HCT116 (cell line): ENCODE measurements around the gene RACGAP1. TPM values are rescaled to one million over a fixed set of nuclear protein-coding genes. Genes with fewer than 3 reads are reported as not detected.
A peak's percentile ranks its signal among the peaks of the same experiment; 100 is the strongest.

Experiments
- ATAC-seq: fragments of 200-7000 bp; cut with Tn5 transposase; 2 replicates; pipeline ENCODE4 v1.9.1; 2020; ENCODE audit warnings: mild to moderate bottlenecking, moderate library complexity
- Bru-seq: library from RNA; stranded (reverse); fragments of 400-500 nt; gene quantifications from one replicate; lab custom pipeline; 2021; lab: Mats Ljungman, UMichigan
- BruChase-seq, 2 experiments: library from RNA; stranded (reverse); fragments of 400-500 nt; gene quantifications; one replicate each; lab custom pipeline; 2021; lab: Mats Ljungman, UMichigan
- BruUV-seq: library from RNA; stranded (reverse); fragments of 400-500 nt; replicated peaks from 2 replicates; lab custom pipeline; 2021; lab: Mats Ljungman, UMichigan
- CTCF ChIA-PET: fragments of 300-600 bp; sonication (Branson Sonifier 250); formaldehyde crosslinking; loops from one replicate; lab custom pipeline; 2021; ENCODE audit warnings: antibody characterized with exemption; lab: Charles Lee
- POLR2A ChIA-PET: fragments of 300-600, 350-600 bp; sonication (Branson Sonifier 250); formaldehyde crosslinking; loops from one replicate; lab custom pipeline; 2021; ENCODE audit warnings: antibody characterized with exemption; lab: Charles Lee
- RAD21 ChIA-PET, 2 experiments: fragments of 300-600 bp; sonication (Branson Sonifier 250); formaldehyde crosslinking; loops; one replicate each; lab custom pipeline; 2023; ENCODE audit warnings: low total read pairs in 2 of 2; ENCODE audit not compliant: uncharacterized antibody in 2 of 2, unreplicated experiment in 2 of 2, low non-redundant PET in 1 of 2; lab: Charles Lee
- DNase-seq: peaks from one replicate; pipeline ENCODE4 v3.0.0-alpha.2; 2010; ENCODE audit warnings: low read depth, low spot score
- H2AFZ ChIP-seq: fragments of 200-600 bp; shearing (Covaris generic), sonication (generic); 2 replicates; pipeline ENCODE4 v1.6.1; 2017; ENCODE audit warnings: low read depth, mixed run types, mixed read lengths, antibody characterized with exemption, low read length; ENCODE audit not compliant: poor library complexity, severe bottlenecking
- H3K27ac ChIP-seq: 2 replicates; pipeline ENCODE4 v1.5.1; 2012; ENCODE audit warnings: low read depth, low read length
- H3K27me3 ChIP-seq: fragments of 200-600 bp; sonication (generic); 2 replicates; pipeline ENCODE4 v1.6.1; 2016; ENCODE audit warnings: mixed run types, low read length, mixed read lengths; ENCODE audit not compliant: insufficient read depth
- H3K36me3 ChIP-seq, 2 experiments: fragments of 200-500 bp in 1 of 2; fragments of 200-600 bp in 1 of 2; sonication (Bioruptor generic) in 1 of 2; sonication (generic) in 1 of 2; 2 replicates each; pipeline versions ENCODE4 v1.5.1 to v1.6.1; 2014 to 2016; ENCODE audit warnings: low read length in 2 of 2, inconsistent platforms in 1 of 2, mixed read lengths in 1 of 2, mixed run types in 1 of 2; ENCODE audit not compliant: insufficient read depth in 2 of 2, control insufficient read depth in 1 of 2
- H3K4me1 ChIP-seq, 2 experiments: fragments of 200-600 bp in 1 of 2; sonication (generic) in 1 of 2; 2 replicates each; pipeline versions ENCODE4 v1.5.1 to v1.6.1; 2012 to 2017; ENCODE audit warnings: low read length in 2 of 2, inconsistent platforms in 1 of 2, mild to moderate bottlenecking in 1 of 2, mixed read lengths in 1 of 2, mixed run types in 1 of 2, moderate library complexity in 1 of 2; ENCODE audit not compliant: insufficient read depth in 2 of 2, control insufficient read depth in 1 of 2
- H3K4me2 ChIP-seq: fragments of 200-600 bp; sonication (generic); 2 replicates; pipeline ENCODE4 v1.6.1; 2017; ENCODE audit warnings: mixed run types, low read length, mixed read lengths
- H3K4me3 ChIP-seq, 2 experiments: fragments of 200-600 bp in 1 of 2; sonication (generic) in 1 of 2; replicated peaks in 1 of 2; 2 replicates each; pipeline ENCODE4 v1.5.1; 2011 to 2016; ENCODE audit warnings: low read length in 2 of 2, control low read depth in 1 of 2, low read depth in 1 of 2, mild to moderate bottlenecking in 1 of 2, mixed read lengths in 1 of 2, mixed run types in 1 of 2
- H3K79me2 ChIP-seq: fragments of 200-600 bp; sonication (generic); 2 replicates; pipeline ENCODE4 v1.6.1; 2017; ENCODE audit warnings: mild to moderate bottlenecking, mixed run types, low read length, moderate library complexity, mixed read lengths; ENCODE audit not compliant: insufficient read depth
- H3K9ac ChIP-seq: fragments of 200-600 bp; sonication (generic); 2 replicates; pipeline ENCODE4 v1.6.1; 2016; ENCODE audit warnings: low read length, mixed read lengths
- H3K9me2 ChIP-seq: fragments of 200-600 bp; sonication (generic), shearing (Covaris generic); 2 replicates; pipeline ENCODE4 v1.6.1; 2017; ENCODE audit warnings: mixed run types, mild to moderate bottlenecking, moderate library complexity; ENCODE audit not compliant: insufficient read depth
- H3K9me3 ChIP-seq, 2 experiments: fragments of 200-500 bp in 1 of 2; fragments of 200-600 bp in 1 of 2; sonication (Bioruptor generic) in 1 of 2; sonication (generic) in 1 of 2; 2 replicates each; pipeline ENCODE4 v1.6.1; 2014 to 2017; ENCODE audit warnings: low read length in 2 of 2, mixed read lengths in 2 of 2, inconsistent platforms in 1 of 2, low read depth in 1 of 2, mild to moderate bottlenecking in 1 of 2, mixed run types in 1 of 2, moderate library complexity in 1 of 2; ENCODE audit not compliant: control insufficient read depth in 1 of 2, insufficient read depth in 1 of 2
- H4K20me1 ChIP-seq: fragments of 200-600 bp; sonication (generic), shearing (Covaris generic); 2 replicates; pipeline ENCODE4 v1.6.1; 2017; ENCODE audit warnings: mixed run types, mild to moderate bottlenecking, moderate library complexity; ENCODE audit not compliant: insufficient read depth
- CBX3 ChIP-seq: IDR thresholded peaks from 2 replicates; pipeline ENCODE4 v1.6.1; 2012; ENCODE audit warnings: low read depth
- CEBPB ChIP-seq: IDR thresholded peaks from 2 replicates; pipeline ENCODE4 v1.6.1; 2012; ENCODE audit warnings: low read depth
- EGR1 ChIP-seq: IDR thresholded peaks from 2 replicates; pipeline ENCODE4 v1.6.1; 2012; ENCODE audit warnings: low read depth
- ELF1 ChIP-seq: IDR thresholded peaks from 2 replicates; pipeline ENCODE4 v1.6.1; 2012; ENCODE audit warnings: low read depth, borderline replicate concordance
- EZH2 ChIP-seq: fragments of 200-600 bp; sonication (generic); IDR thresholded peaks from 2 replicates; pipeline ENCODE4 v1.6.1; 2017; ENCODE audit warnings: antibody characterized with exemption, mixed run types
- FOSL1 ChIP-seq: IDR thresholded peaks from 2 replicates; pipeline ENCODE4 v1.6.1; 2012; ENCODE audit warnings: low read depth
- JUND ChIP-seq: IDR thresholded peaks from 2 replicates; pipeline ENCODE4 v1.6.1; 2012
- POLR2A ChIP-seq: IDR thresholded peaks from 2 replicates; pipeline ENCODE4 v1.7.0; 2011; ENCODE audit warnings: borderline replicate concordance; ENCODE audit not compliant: insufficient read depth, insufficient read length; ENCODE audit errors: extremely low read depth
- POLR2AphosphoS5 ChIP-seq: IDR thresholded peaks from 2 replicates; pipeline ENCODE4 v1.6.1; 2011; ENCODE audit warnings: mild to moderate bottlenecking, low read depth, low read length, moderate library complexity
- RAD21 ChIP-seq: IDR thresholded peaks from 2 replicates; pipeline ENCODE4 v1.6.1; 2012; ENCODE audit warnings: low read depth, mild to moderate bottlenecking
- SIN3A ChIP-seq: IDR thresholded peaks from 2 replicates; pipeline ENCODE4 v1.6.1; 2012; ENCODE audit warnings: low read depth
- SP1 ChIP-seq: IDR thresholded peaks from 2 replicates; pipeline ENCODE4 v1.6.1; 2012; ENCODE audit warnings: low read depth
- SRF ChIP-seq: IDR thresholded peaks from 2 replicates; pipeline ENCODE4 v1.6.1; 2012; ENCODE audit warnings: low read depth
- TCF7L2 ChIP-seq: IDR thresholded peaks from 2 replicates; pipeline ENCODE4 v1.7.0; 2011; ENCODE audit warnings: borderline replicate concordance, inconsistent platforms; ENCODE audit not compliant: insufficient read depth, insufficient read length; ENCODE audit errors: extremely low read depth
- ZFX ChIP-seq: fragments of 450-650 bp; IDR thresholded peaks from 2 replicates; pipeline ENCODE4 v1.6.1; 2017
- ZNF274 ChIP-seq: fragments of 200-500 bp; sonication (Bioruptor generic); IDR thresholded peaks from 2 replicates; pipeline ENCODE4 v1.6.1; 2014; ENCODE audit warnings: mild to moderate bottlenecking, low read depth, low read length, inconsistent platforms
- intact Hi-C: fragments of 100-400 bp; cut with micrococcal nuclease; formaldehyde crosslinking; loops from 2 replicates; pipeline ENCODE4 v1.10.0; 2022
- long read RNA-seq: library from polyadenylated mRNA; unstranded; transcript quantifications from one replicate; pipeline ENCODE4 v2.0.0, GENCODE V29; 2021; ENCODE audit not compliant: unreplicated experiment
- polyA plus RNA-seq: library from polyadenylated mRNA; unstranded; fragments of >200 nt; gene quantifications from 2 replicates; pipeline ENCODE4 v1.2.1, GENCODE V29; 2012; ENCODE audit warnings: missing spikeins
- total RNA-seq: library from RNA; stranded (reverse); gene quantifications from one replicate; pipeline ENCODE4 v1.2.1, GENCODE V29; 2021; ENCODE audit not compliant: unreplicated experiment
- TF ChIP-seq, protein P1 (sequence below): IDR thresholded peaks from 2 replicates; pipeline ENCODE4 v1.6.1; 2011; ENCODE audit warnings: mild to moderate bottlenecking, low read length, moderate library complexity; ENCODE audit not compliant: insufficient replicate concordance; ENCODE audit errors: extremely low read depth
- TF ChIP-seq, protein P2 (sequence below): IDR thresholded peaks from 2 replicates; pipeline ENCODE4 v1.6.1; 2012; ENCODE audit warnings: low read depth

The RACGAP1 gene, protein sequence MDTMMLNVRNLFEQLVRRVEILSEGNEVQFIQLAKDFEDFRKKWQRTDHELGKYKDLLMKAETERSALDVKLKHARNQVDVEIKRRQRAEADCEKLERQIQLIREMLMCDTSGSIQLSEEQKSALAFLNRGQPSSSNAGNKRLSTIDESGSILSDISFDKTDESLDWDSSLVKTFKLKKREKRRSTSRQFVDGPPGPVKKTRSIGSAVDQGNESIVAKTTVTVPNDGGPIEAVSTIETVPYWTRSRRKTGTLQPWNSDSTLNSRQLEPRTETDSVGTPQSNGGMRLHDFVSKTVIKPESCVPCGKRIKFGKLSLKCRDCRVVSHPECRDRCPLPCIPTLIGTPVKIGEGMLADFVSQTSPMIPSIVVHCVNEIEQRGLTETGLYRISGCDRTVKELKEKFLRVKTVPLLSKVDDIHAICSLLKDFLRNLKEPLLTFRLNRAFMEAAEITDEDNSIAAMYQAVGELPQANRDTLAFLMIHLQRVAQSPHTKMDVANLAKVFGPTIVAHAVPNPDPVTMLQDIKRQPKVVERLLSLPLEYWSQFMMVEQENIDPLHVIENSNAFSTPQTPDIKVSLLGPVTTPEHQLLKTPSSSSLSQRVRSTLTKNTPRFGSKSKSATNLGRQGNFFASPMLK
- total RNA-seq (147 TPM), Bru-seq, nascent RNA (percentile 86 among the genes with signal in this experiment), BruChase-seq, experiment 1, labeled RNA remaining after a 6-hour chase (percentile 91 among the genes with signal in this experiment), BruChase-seq, experiment 2, labeled RNA remaining after a 2-hour chase (percentile 88 among the genes with signal in this experiment)
- polyA plus RNA-seq = 132 and 143 TPM in 2 replicates
- long read RNA-seq, transcript RACGAP1-201 (17 exons, 3,073 nt) = major isoform, 6 of 32 reads
- long read RNA-seq, partial matches to known transcripts = 3 of 32 reads
- long read RNA-seq, other reads (novel, unspliced or antisense) = 20 of 32 reads

DNA sequence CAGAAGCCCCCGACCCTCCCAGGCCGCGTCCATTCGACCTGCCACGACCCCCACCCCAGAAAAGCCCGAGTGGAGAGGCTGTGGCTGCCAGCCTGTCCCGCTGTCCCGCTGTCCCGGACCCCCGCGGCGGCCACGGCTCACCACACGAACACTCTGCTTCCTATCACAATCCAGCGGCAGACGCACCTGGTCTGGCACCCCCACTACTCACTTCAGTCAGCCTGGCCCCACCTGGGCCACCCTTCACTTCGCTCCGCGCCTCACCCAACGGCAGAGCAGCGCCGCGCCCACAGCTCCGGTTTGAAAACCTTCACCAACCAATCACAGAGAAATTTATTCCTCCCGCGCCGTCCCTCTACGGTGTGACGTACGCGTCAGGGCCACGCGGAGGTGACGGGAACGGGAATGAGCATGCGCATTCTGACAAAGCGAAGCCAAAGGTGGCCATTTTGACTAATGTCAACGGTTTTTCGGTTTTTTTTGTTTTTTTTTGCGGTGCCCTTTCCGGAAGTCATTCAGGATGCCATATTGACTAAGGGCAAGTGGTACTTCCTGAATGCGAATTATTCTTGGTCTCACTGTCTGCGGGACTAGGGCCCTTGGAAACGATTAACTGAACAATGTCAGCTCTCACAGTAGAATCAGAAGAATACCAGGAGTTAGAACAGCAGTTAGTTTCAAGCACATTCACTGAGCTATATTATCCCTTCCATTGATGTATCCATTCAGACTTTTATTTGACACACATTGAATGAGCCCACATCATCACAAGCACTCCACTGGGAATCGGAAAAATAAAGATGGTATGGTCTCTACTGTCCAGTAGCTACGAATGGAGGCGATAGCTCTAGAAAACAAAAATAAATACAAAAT, at the start of gene RACGAP1:
Gene RACGAP1, minus strand, starts transcription at position 308 of the 873 bp plus-strand sequence. CDS start 8,779 bp downstream, outside the sequence.
- ATAC-seq = peak; percentile 98
- Histone ChIP-seq H3K4me3 (peak within 1 kb of the TSS; percentile 61 to 95), H3K9ac (peak within 1 kb of the TSS; percentile 98), H3K36me3 (peaks cover 2 to 13% of the 10 kb centered on the region in 2 experiments; a peak in 2 of 4 replicates), H2AFZ (peak within 1 kb of the TSS; percentile 75), H3K9me3 (no peaks in the 10 kb centered on the region), H3K4me2 (peak within 1 kb of the TSS; percentile 68), H3K27ac (peak within 1 kb of the TSS; percentile 71), H3K79me2 (peaks cover 49% of the 10 kb centered on the region), H4K20me1 (no peaks in the 10 kb centered on the region), H3K4me1 (peaks cover 11 to 20% of the 10 kb centered on the region in 2 experiments), H3K9me2 (peaks cover 3% of the 10 kb centered on the region; the same call in 1 of the 2 replicates), H3K27me3 (no peaks in the 10 kb centered on the region)
- RAD21 ChIA-PET = no interaction called here
- BruUV-seq = TSS peak; percentile 62
- CTCF ChIA-PET = interaction anchor here (1.6 to 1.7 kb wide), 2 partner anchors 14 to 58 kb away, joined by 4 to 13 read pairs; no protein-coding TSS in a partner anchor
- intact Hi-C loops = no loop called here
- POLR2A ChIA-PET = interaction anchor here (1.3 kb wide), 1 partner anchor 47 kb away, joined by 3 read pairs; no protein-coding TSS in a partner anchor
- peak; percentile 98 for DNase-seq
- TF ChIP-seq SRF (no peak), RAD21 (no peak), EGR1 (peak; percentile 86), CBX3 (0 out of 2 replicates have a peak, but pooled peaks have one; percentile 8), POLR2A (peak; percentile 42), JUND (no peak), ZFX (no peak; the same call in 1 of the 2 replicates), ELF1 (peak; percentile 92), SP1 (peak; percentile 83), CEBPB (no peak), ZNF274 (no peak), TCF7L2 (peak; percentile 74), EZH2 (no peak), POLR2AphosphoS5 (peak; percentile 83), FOSL1 (no peak), SIN3A (peak; percentile 84)
- TF ChIP-seq, protein P1, sequence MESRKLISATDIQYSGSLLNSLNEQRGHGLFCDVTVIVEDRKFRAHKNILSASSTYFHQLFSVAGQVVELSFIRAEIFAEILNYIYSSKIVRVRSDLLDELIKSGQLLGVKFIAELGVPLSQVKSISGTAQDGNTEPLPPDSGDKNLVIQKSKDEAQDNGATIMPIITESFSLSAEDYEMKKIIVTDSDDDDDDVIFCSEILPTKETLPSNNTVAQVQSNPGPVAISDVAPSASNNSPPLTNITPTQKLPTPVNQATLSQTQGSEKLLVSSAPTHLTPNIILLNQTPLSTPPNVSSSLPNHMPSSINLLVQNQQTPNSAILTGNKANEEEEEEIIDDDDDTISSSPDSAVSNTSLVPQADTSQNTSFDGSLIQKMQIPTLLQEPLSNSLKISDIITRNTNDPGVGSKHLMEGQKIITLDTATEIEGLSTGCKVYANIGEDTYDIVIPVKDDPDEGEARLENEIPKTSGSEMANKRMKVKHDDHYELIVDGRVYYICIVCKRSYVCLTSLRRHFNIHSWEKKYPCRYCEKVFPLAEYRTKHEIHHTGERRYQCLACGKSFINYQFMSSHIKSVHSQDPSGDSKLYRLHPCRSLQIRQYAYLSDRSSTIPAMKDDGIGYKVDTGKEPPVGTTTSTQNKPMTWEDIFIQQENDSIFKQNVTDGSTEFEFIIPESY = peak; percentile 91
- TF ChIP-seq, protein P2, sequence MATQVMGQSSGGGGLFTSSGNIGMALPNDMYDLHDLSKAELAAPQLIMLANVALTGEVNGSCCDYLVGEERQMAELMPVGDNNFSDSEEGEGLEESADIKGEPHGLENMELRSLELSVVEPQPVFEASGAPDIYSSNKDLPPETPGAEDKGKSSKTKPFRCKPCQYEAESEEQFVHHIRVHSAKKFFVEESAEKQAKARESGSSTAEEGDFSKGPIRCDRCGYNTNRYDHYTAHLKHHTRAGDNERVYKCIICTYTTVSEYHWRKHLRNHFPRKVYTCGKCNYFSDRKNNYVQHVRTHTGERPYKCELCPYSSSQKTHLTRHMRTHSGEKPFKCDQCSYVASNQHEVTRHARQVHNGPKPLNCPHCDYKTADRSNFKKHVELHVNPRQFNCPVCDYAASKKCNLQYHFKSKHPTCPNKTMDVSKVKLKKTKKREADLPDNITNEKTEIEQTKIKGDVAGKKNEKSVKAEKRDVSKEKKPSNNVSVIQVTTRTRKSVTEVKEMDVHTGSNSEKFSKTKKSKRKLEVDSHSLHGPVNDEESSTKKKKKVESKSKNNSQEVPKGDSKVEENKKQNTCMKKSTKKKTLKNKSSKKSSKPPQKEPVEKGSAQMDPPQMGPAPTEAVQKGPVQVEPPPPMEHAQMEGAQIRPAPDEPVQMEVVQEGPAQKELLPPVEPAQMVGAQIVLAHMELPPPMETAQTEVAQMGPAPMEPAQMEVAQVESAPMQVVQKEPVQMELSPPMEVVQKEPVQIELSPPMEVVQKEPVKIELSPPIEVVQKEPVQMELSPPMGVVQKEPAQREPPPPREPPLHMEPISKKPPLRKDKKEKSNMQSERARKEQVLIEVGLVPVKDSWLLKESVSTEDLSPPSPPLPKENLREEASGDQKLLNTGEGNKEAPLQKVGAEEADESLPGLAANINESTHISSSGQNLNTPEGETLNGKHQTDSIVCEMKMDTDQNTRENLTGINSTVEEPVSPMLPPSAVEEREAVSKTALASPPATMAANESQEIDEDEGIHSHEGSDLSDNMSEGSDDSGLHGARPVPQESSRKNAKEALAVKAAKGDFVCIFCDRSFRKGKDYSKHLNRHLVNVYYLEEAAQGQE = no peak
